GM12878 (cell line): ENCODE results near the gene NDUFC2. TPM values are rescaled to one million over a fixed set of nuclear protein-coding genes. Genes with fewer than 3 reads are reported as not detected.

ENCODE experiments used
- ATAC-seq: fragments of 200-7000 bp; cut with Tn5 transposase; 3 replicates; pipeline ENCODE4 v1.9.1; 2020; ENCODE audit warnings: mild to moderate bottlenecking, moderate library complexity
- BruUV-seq: library from RNA; stranded (reverse); fragments of 400-500 nt; replicated peaks from 2 replicates; lab custom pipeline; 2021; lab: Mats Ljungman, UMichigan
- CTCF ChIA-PET: fragments of 300-600 bp; sonication (Branson Sonifier 250); formaldehyde crosslinking; extraction: SDS; loops from one replicate; lab custom pipeline; 2021; ENCODE audit warnings: inconsistent platforms; lab: Yijun Ruan, JAX
- POLR2A ChIA-PET: fragments of 350-600 bp; formaldehyde crosslinking; extraction: SDS; loops from one replicate; lab custom pipeline; 2021; ENCODE audit warnings: inconsistent platforms; lab: Charles Lee
- RAD21 ChIA-PET: fragments of 300-600 bp; sonication (Branson Sonifier 250); formaldehyde crosslinking; loops from one replicate; lab custom pipeline; 2023; ENCODE audit warnings: antibody characterized with exemption; ENCODE audit not compliant: unreplicated experiment; lab: Charles Lee
- SMC1A ChIA-PET: fragments of 300-600 bp; sonication (Branson Sonifier 250); formaldehyde crosslinking; loops from one replicate; lab custom pipeline; 2023; ENCODE audit not compliant: unreplicated experiment, uncharacterized antibody; lab: Charles Lee
- DNase-seq: peaks from one replicate; pipeline ENCODE4 v3.0.0-alpha.2; 2011; ENCODE audit warnings: low read depth, low spot score
- FAIRE-seq: peaks from 3 replicates; lab custom pipeline; 2011; peaks lifted over from hg19 to GRCh38; lab: Jason Lieb, UNC
- H2AFZ ChIP-seq: 2 replicates; pipeline ENCODE4 v1.6.0; 2011; ENCODE audit warnings: low read depth, low read length, control low read depth; ENCODE audit not compliant: control insufficient read depth
- H3K27ac ChIP-seq: 2 replicates; pipeline ENCODE4 v1.5.1; 2011; ENCODE audit warnings: control low read depth; ENCODE audit not compliant: control insufficient read depth, insufficient read depth
- H3K27me3 ChIP-seq, 2 experiments: replicated peaks in 1 of 2; 2 replicates each; pipeline versions ENCODE4 v1.6.0 to v1.6.1; 2011; ENCODE audit warnings: low read length in 1 of 2; ENCODE audit not compliant: control insufficient read depth in 2 of 2, insufficient read depth in 2 of 2
- H3K36me3 ChIP-seq, 2 experiments: 2 replicates each; pipeline ENCODE4 v1.5.1; 2011; ENCODE audit warnings: low read length in 1 of 2; ENCODE audit not compliant: control insufficient read depth in 2 of 2, insufficient read depth in 2 of 2
- H3K4me1 ChIP-seq: 2 replicates; pipeline ENCODE4 v1.6.1; 2011; ENCODE audit warnings: mild to moderate bottlenecking, low read length, moderate library complexity, mixed read lengths; ENCODE audit not compliant: control insufficient read depth, insufficient read depth
- H3K4me2 ChIP-seq: 2 replicates; pipeline ENCODE4 v1.6.0; 2011; ENCODE audit warnings: control low read depth; ENCODE audit not compliant: control insufficient read depth, insufficient read depth
- H3K4me3 ChIP-seq: fragments of 200-600 bp; sonication (generic); 2 replicates; pipeline ENCODE4 v1.5.1; 2016
- H3K79me2 ChIP-seq: 2 replicates; pipeline ENCODE4 v1.6.0; 2011; ENCODE audit warnings: low read length; ENCODE audit not compliant: control insufficient read depth, insufficient read depth
- H3K9ac ChIP-seq: 2 replicates; pipeline ENCODE4 v1.8.0; 2011; ENCODE audit warnings: low read length, control low read depth, mixed read lengths; ENCODE audit not compliant: control insufficient read depth, insufficient read depth
- H3K9me3 ChIP-seq: replicated peaks from 3 replicates; pipeline ENCODE4 v1.5.1; 2011; ENCODE audit warnings: mild to moderate bottlenecking, low read length; ENCODE audit not compliant: control insufficient read depth, insufficient read depth
- H4K20me1 ChIP-seq: 2 replicates; pipeline ENCODE4 v1.6.0; 2011; ENCODE audit not compliant: control insufficient read depth, insufficient read depth
- BMI1 ChIP-seq: fragments of 450-650 bp; IDR thresholded peaks from 2 replicates; pipeline ENCODE4 v1.6.1; 2016; ENCODE audit warnings: mild to moderate bottlenecking, moderate library complexity, borderline replicate concordance
- CBX5 ChIP-seq: sonication (generic); IDR thresholded peaks from 2 replicates; pipeline ENCODE4 v1.6.1; 2016; ENCODE audit warnings: low read depth, moderate library complexity, mild to moderate bottlenecking, inconsistent platforms
- CEBPB ChIP-seq, 2 experiments: fragments of 150-350 bp in 1 of 2; IDR thresholded peaks; 2 replicates each; pipeline ENCODE4 v1.6.1; 2012 to 2014; ENCODE audit warnings: low read depth in 2 of 2, low read length in 2 of 2, borderline replicate concordance in 1 of 2, inconsistent platforms in 1 of 2
- CHD4 ChIP-seq: fragments of 200-600 bp; sonication (generic); IDR thresholded peaks from 2 replicates; pipeline ENCODE4 v1.6.1; 2016; ENCODE audit warnings: mild to moderate bottlenecking
- FOS ChIP-seq: IDR thresholded peaks from 3 replicates; pipeline ENCODE4 v1.6.1; 2011; ENCODE audit warnings: borderline replicate concordance; ENCODE audit not compliant: insufficient read length; ENCODE audit errors: extremely low read depth
- GATAD2B ChIP-seq: fragments of 450-650 bp; conservative IDR thresholded peaks from 2 replicates; pipeline ENCODE4 v1.6.1; 2017; ENCODE audit warnings: low read depth, mild to moderate bottlenecking, moderate library complexity
- HDGF ChIP-seq: fragments of 450-650 bp; IDR thresholded peaks from 2 replicates; pipeline ENCODE4 v1.6.1; 2016; ENCODE audit warnings: antibody characterized with exemption
- HSF1 ChIP-seq: fragments of 150-350 bp; IDR thresholded peaks from 2 replicates; pipeline ENCODE4 v1.6.1; 2014; ENCODE audit warnings: mild to moderate bottlenecking, low read depth, low read length
- LARP7 ChIP-seq: fragments of 450-650 bp; IDR thresholded peaks from 2 replicates; pipeline ENCODE4 v1.6.1; 2017; ENCODE audit warnings: mild to moderate bottlenecking
- MLLT1 ChIP-seq: fragments of 450-650 bp; IDR thresholded peaks from 2 replicates; pipeline ENCODE4 v1.6.1; 2016; ENCODE audit warnings: mild to moderate bottlenecking
- NBN ChIP-seq: fragments of 450-650 bp; IDR thresholded peaks from 2 replicates; pipeline ENCODE4 v1.6.1; 2016
- PML ChIP-seq: IDR thresholded peaks from 2 replicates; pipeline ENCODE4 v1.6.1; 2012; ENCODE audit warnings: low read length, inconsistent platforms
- SIN3A ChIP-seq: IDR thresholded peaks from 2 replicates; pipeline ENCODE4 v1.6.1; 2012; ENCODE audit warnings: low read depth, low read length, improper control_type of control experiment
- TAF1 ChIP-seq: IDR thresholded peaks from 2 replicates; pipeline ENCODE4 v1.6.1; 2011; ENCODE audit warnings: mild to moderate bottlenecking, low read depth, low read length, borderline replicate concordance
- USF2 ChIP-seq: IDR thresholded peaks from 2 replicates; pipeline ENCODE4 v1.6.1; 2011; ENCODE audit warnings: low read depth, low read length, improper control_type of control experiment, borderline replicate concordance
- ZBED1 ChIP-seq: IDR thresholded peaks from 2 replicates; pipeline ENCODE4 v1.6.1; 2016; ENCODE audit warnings: borderline replicate concordance
- ZNF274 ChIP-seq: IDR thresholded peaks from one replicate; pipeline ENCODE4 v1.8.0; 2011; ENCODE audit not compliant: insufficient read length, insufficient read depth
- WGBS: methylation state at CpG from one replicate; pipeline ENCODE4 v1.1.6; 2016; ENCODE audit warnings: low lambda C conversion rate; ENCODE audit not compliant: insufficient replicate concordance, insufficient coverage; ENCODE audit errors: missing lambda C conversion rate; 5-methylcytosine and 5-hydroxymethylcytosine counted together
- in situ Hi-C: fragments of 300-500 bp; cut with MboI; formaldehyde crosslinking; loops from 9 replicates; pipeline ENCODE4 v1.14.3; 2018; ENCODE audit warnings: mixed read lengths
- intact Hi-C: fragments of 100-400 bp; cut with micrococcal nuclease; formaldehyde crosslinking; loops from one replicate; pipeline ENCODE4 v1.14.2; 2022; ENCODE audit not compliant: unreplicated experiment
- polyA plus RNA-seq, 11 experiments: library from polyadenylated mRNA; depleted of rRNA in 4 of 11; unstranded in 6 of 11; stranded (reverse) in 5 of 11; fragments of >200 nt; fragmentation: Nextera tagmentation in 4 of 11; fragmentation: Illumina TruSeq in 1 of 11; extraction: Ambion mirVana in 4 of 11; extraction: Trizol in 1 of 11; gene quantifications; 1 replicate in 1 of 11; 2 replicates in 10 of 11; pipeline versions ENCODE4 v1.2.1 to v1.2.3, GENCODE V29; 2011 to 2016; ENCODE audit warnings: inconsistent platforms in 2 of 11, missing spikeins in 2 of 11, low read depth in 1 of 11
- total RNA-seq, 4 experiments: library from RNA; depleted of rRNA in 3 of 4; stranded (reverse); fragments of >200 nt in 3 of 4; fragmentation: Illumina TruSeq in 1 of 4; extraction: Trizol in 1 of 4; gene quantifications; 2 replicates each; pipeline versions ENCODE4 v1.2.1 to v1.2.3, GENCODE V29; 2013 to 2021
- TF ChIP-seq, protein P1 (sequence below): fragments of 450-650 bp; formaldehyde crosslinking; IDR thresholded peaks from 2 replicates; pipeline ENCODE4 v1.4.0; 2022; ENCODE audit warnings: mild to moderate bottlenecking, moderate library complexity
- TF ChIP-seq, protein P2 (sequence below): IDR thresholded peaks from 2 replicates; pipeline ENCODE4 v1.6.1; 2011; ENCODE audit warnings: borderline replicate concordance, low read depth, mild to moderate bottlenecking, moderate library complexity, mixed read lengths, low read length; ENCODE audit not compliant: insufficient read depth; ENCODE audit errors: extremely low read length

NDUFC2 gene
- total and polyA plus RNA-seq, 10 of the 15 experiments (the other 5 are each of a cell fraction or from before 2014, with no cell fraction given): 103 to 529 (median 192) TPM

DNA sequence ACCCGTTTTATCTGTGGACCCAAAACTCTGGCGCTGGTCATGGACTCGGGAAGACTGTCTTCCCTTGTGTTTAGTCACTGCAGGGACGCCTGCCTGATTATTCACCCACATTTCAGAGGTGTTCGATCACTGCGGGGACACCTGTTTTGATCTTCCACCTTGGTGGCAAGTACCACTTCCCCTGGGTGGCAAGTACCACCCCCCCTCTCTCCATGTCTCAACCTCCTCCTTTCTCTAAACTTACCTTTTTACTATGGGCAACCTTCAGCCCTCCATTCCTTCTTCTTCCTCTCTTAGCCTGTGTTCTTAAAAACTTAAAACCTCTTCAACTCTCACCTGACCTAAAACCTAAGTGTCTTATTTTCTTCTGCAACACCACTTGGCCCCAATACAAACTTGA is 1.9 kb upstream of the NDUFC2 start:
- intact Hi-C loops (no loop called here), in situ Hi-C loops (no loop called here)
- Histone ChIP-seq H2AFZ (no peak overlapping the region; the same call in 1 of the 2 replicates), H3K27me3 (no peaks in the 10 kb centered on the region), H3K36me3 (peaks cover 0 to 3% of the 10 kb centered on the region in 2 experiments; a peak in 1 of 4 replicates), H3K9me3 (no peaks in the 10 kb centered on the region), H3K27ac (no peak overlapping the region), H4K20me1 (peaks cover 2% of the 10 kb centered on the region; the same call in 1 of the 2 replicates), H3K4me3 (no peak overlapping the region), H3K4me2 (no peak overlapping the region), H3K4me1 (peaks cover 4% of the 10 kb centered on the region), H3K9ac (no peak overlapping the region), H3K79me2 (peaks cover 33% of the 10 kb centered on the region)
- ChIA-PET SMC1A (no interaction called here), RAD21 (no interaction called here), CTCF (no interaction called here), POLR2A (no interaction called here)
- no TSS peak for BruUV-seq
- no peak for FAIRE-seq
- DNase-seq: no peak
- ATAC-seq: no peak
- WGBS: 70% methylated on average over 6 of the region's 6 CpGs
- TF ChIP-seq, protein P1, sequence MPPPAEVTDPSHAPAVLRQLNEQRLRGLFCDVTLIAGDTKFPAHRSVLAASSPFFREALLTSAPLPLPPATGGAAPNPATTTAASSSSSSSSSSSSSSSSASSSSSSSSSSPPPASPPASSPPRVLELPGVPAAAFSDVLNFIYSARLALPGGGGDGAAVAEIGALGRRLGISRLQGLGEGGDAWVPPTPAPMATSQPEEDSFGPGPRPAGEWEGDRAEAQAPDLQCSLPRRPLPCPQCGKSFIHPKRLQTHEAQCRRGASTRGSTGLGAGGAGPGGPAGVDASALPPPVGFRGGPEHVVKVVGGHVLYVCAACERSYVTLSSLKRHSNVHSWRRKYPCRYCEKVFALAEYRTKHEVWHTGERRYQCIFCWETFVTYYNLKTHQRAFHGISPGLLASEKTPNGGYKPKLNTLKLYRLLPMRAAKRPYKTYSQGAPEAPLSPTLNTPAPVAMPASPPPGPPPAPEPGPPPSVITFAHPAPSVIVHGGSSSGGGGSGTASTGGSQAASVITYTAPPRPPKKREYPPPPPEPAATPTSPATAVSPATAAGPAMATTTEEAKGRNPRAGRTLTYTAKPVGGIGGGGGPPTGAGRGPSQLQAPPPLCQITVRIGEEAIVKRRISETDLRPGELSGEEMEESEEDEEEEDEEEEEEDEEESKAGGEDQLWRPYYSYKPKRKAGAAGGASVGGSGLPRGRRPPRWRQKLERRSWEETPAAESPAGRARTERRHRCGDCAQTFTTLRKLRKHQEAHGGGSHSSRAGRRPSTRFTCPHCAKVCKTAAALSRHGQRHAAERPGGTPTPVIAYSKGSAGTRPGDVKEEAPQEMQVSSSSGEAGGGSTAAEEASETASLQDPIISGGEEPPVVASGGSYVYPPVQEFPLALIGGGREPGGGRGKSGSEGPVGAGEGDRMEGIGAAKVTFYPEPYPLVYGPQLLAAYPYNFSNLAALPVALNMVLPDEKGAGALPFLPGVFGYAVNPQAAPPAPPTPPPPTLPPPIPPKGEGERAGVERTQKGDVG (CRISPR knock-in tag): no peak
- TF ChIP-seq ZBED1 (no peak), PML (no peak), GATAD2B (no peak), ZNF274 (no peak), LARP7 (no peak), BMI1 (no peak), NBN (no peak), FOS (no peak), USF2 (no peak), TAF1 (no peak), MLLT1 (no peak), CBX5 (no peak), SIN3A (no peak), CHD4 (no peak), HDGF (no peak), HSF1 (no peak), CEBPB (IDR thresholded peaks at IDR 0.05; ENCODE audit: borderline replicate concordance in 1 of 2, low read depth in 2 of 2, low read length in 2 of 2) (no peak)
- TF ChIP-seq, protein P2, sequence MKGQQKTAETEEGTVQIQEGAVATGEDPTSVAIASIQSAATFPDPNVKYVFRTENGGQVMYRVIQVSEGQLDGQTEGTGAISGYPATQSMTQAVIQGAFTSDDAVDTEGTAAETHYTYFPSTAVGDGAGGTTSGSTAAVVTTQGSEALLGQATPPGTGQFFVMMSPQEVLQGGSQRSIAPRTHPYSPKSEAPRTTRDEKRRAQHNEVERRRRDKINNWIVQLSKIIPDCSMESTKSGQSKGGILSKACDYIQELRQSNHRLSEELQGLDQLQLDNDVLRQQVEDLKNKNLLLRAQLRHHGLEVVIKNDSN: no peak
